SK-N-SH (cell line): ENCODE measurements around the gene CNFN. TPM values are rescaled to one million over a fixed set of nuclear protein-coding genes. Genes with fewer than 3 reads are reported as not detected.

ENCODE experiments used
- CTCF ChIA-PET: fragments of 300-600, 350-600 bp; formaldehyde crosslinking; extraction: SDS; loops from one replicate; lab custom pipeline; 2021; lab: Yijun Ruan, JAX
- POLR2A ChIA-PET: fragments of 350-600 bp; sonication (Branson Sonifier 250); formaldehyde crosslinking; extraction: SDS; loops from one replicate; lab custom pipeline; 2020; ENCODE audit warnings: antibody characterized with exemption, inconsistent platforms; lab: Yijun Ruan, JAX
- DNase-seq: peaks from one replicate; pipeline ENCODE4 v3.0.0; 2012
- H2AFZ ChIP-seq: fragments of 200-600 bp; sonication (generic); 2 replicates; pipeline ENCODE4 v1.8.1; 2016; ENCODE audit warnings: antibody characterized with exemption, mild to moderate bottlenecking, low read depth
- H3F3A ChIP-seq: fragments of 200-600 bp; sonication (generic); replicated peaks from 2 replicates; pipeline ENCODE3; 2016; ENCODE audit warnings: antibody characterized with exemption, mild to moderate bottlenecking; ENCODE audit not compliant: insufficient read depth
- H3K27ac ChIP-seq, 2 experiments: fragments of 200-500 bp in 1 of 2; fragments of 200-600 bp in 1 of 2; sonication (Bioruptor generic) in 1 of 2; sonication (generic), shearing (Covaris generic) in 1 of 2; 2 replicates each; pipeline versions ENCODE4 v1.5.1 to v1.6.1; 2014 to 2016; ENCODE audit warnings: low read depth in 2 of 2, inconsistent platforms in 1 of 2, low read length in 1 of 2, mild to moderate bottlenecking in 1 of 2, mixed read lengths in 1 of 2
- H3K27me3 ChIP-seq: fragments of 200-600 bp; sonication (generic), shearing (Covaris generic); 2 replicates; pipeline ENCODE4 v1.6.1; 2016; ENCODE audit warnings: mixed run types; ENCODE audit not compliant: insufficient read depth
- H3K36me3 ChIP-seq, 2 experiments: fragments of 200-500 bp in 1 of 2; fragments of 200-600 bp in 1 of 2; sonication (Bioruptor generic) in 1 of 2; sonication (generic) in 1 of 2; replicated peaks in 1 of 2; 2 replicates each; pipeline versions ENCODE3 to v1.5.1; 2014 to 2016; ENCODE audit warnings: low read length in 1 of 2, mild to moderate bottlenecking in 1 of 2; ENCODE audit not compliant: insufficient read depth in 2 of 2, control insufficient read depth in 1 of 2
- H3K4me1 ChIP-seq, 2 experiments: fragments of 200-500 bp in 1 of 2; fragments of 200-600 bp in 1 of 2; sonication (Bioruptor generic) in 1 of 2; sonication (generic), shearing (Covaris generic) in 1 of 2; 2 replicates each; pipeline versions ENCODE4 v1.5.1 to v1.6.1; 2014 to 2016; ENCODE audit warnings: low read depth in 1 of 2, low read length in 1 of 2, mixed run types in 1 of 2; ENCODE audit not compliant: insufficient read depth in 2 of 2, control insufficient read depth in 1 of 2
- H3K4me2 ChIP-seq: fragments of 200-600 bp; sonication (generic), shearing (Covaris generic); 2 replicates; pipeline ENCODE4 v1.6.1; 2017; ENCODE audit warnings: mixed run types
- H3K4me3 ChIP-seq, 2 experiments: fragments of 200-500 bp in 1 of 2; fragments of 200-600 bp in 1 of 2; sonication (Bioruptor generic) in 1 of 2; sonication (generic), shearing (Covaris generic) in 1 of 2; 2 replicates each; pipeline versions ENCODE4 v1.5.1 to v1.8.1; 2014 to 2016; ENCODE audit warnings: low read depth in 2 of 2, inconsistent platforms in 1 of 2, low read length in 1 of 2, mild to moderate bottlenecking in 1 of 2, mixed read lengths in 1 of 2, moderate library complexity in 1 of 2
- H3K79me2 ChIP-seq: fragments of 200-600 bp; sonication (generic); 2 replicates; pipeline ENCODE4 v1.8.1; 2017; ENCODE audit warnings: mild to moderate bottlenecking; ENCODE audit not compliant: insufficient read depth
- H3K9ac ChIP-seq: fragments of 200-600 bp; sonication (generic); 2 replicates; pipeline ENCODE4 v1.6.1; 2017; ENCODE audit warnings: mixed run types
- H3K9me2 ChIP-seq: fragments of 200-600 bp; sonication (generic); 2 replicates; pipeline ENCODE4 v1.6.1; 2017; ENCODE audit warnings: mixed run types
- H3K9me3 ChIP-seq: fragments of 200-600 bp; sonication (generic); 2 replicates; pipeline ENCODE4 v1.6.1; 2017; ENCODE audit warnings: mixed run types, mild to moderate bottlenecking, moderate library complexity
- H4K20me1 ChIP-seq: fragments of 200-600 bp; sonication (generic); 2 replicates; pipeline ENCODE4 v1.6.1; 2017; ENCODE audit warnings: mild to moderate bottlenecking, mixed run types; ENCODE audit not compliant: insufficient read depth
- FOSL2 ChIP-seq: IDR thresholded peaks from 2 replicates; pipeline ENCODE4 v1.4.0; 2012; ENCODE audit warnings: low read depth, mild to moderate bottlenecking, moderate library complexity, borderline replicate concordance
- GABPA ChIP-seq: IDR thresholded peaks from 2 replicates; pipeline ENCODE4 v1.4.0; 2012; ENCODE audit warnings: low read depth, mild to moderate bottlenecking
- GATA2 ChIP-seq: sonication (generic); formaldehyde crosslinking; IDR thresholded peaks from 2 replicates; pipeline ENCODE4 v1.5.0; 2020; ENCODE audit warnings: mild to moderate bottlenecking, missing genetic modification reagents
- MEF2A ChIP-seq: IDR thresholded peaks from 2 replicates; pipeline ENCODE4 v1.4.0; 2012; ENCODE audit warnings: low read depth, borderline replicate concordance
- MXI1 ChIP-seq: IDR thresholded peaks from 2 replicates; pipeline ENCODE4 v1.6.1; 2012; ENCODE audit warnings: mild to moderate bottlenecking, low read depth, low read length, improper control_type of control experiment
- NFIC ChIP-seq: IDR thresholded peaks from 2 replicates; pipeline ENCODE4 v1.4.0; 2012; ENCODE audit warnings: borderline replicate concordance
- NRF1 ChIP-seq: IDR thresholded peaks from 2 replicates; pipeline ENCODE4 v1.6.1; 2012; ENCODE audit warnings: low read depth, mild to moderate bottlenecking, low read length
- SIN3A ChIP-seq: IDR thresholded peaks from 2 replicates; pipeline ENCODE4 v1.6.1; 2012; ENCODE audit warnings: low read depth, mild to moderate bottlenecking, low read length, moderate library complexity, borderline replicate concordance
- SMC3 ChIP-seq: IDR thresholded peaks from 2 replicates; pipeline ENCODE4 v1.6.1; 2012; ENCODE audit warnings: low read depth, low read length, improper control_type of control experiment
- TAF1 ChIP-seq: IDR thresholded peaks from 2 replicates; pipeline ENCODE4 v1.6.1; 2012; ENCODE audit warnings: low read depth, mild to moderate bottlenecking, low read length, moderate library complexity, borderline replicate concordance
- TCF12 ChIP-seq: IDR thresholded peaks from 2 replicates; pipeline ENCODE4 v1.4.0; 2012
- WGBS: methylation state at CpG from one replicate; pipeline ENCODE4 v1.1.6; 2017; ENCODE audit warnings: low lambda C conversion rate; 5-methylcytosine and 5-hydroxymethylcytosine counted together
- polyA plus RNA-seq, 3 experiments: library from polyadenylated mRNA; depleted of rRNA; stranded (reverse); fragments of >200 nt; gene quantifications; 2 replicates each; pipeline ENCODE4 v1.2.3, GENCODE V29; 2012
- TF ChIP-seq, protein P1 (sequence below): IDR thresholded peaks from 2 replicates; pipeline ENCODE4 v1.4.0; 2012; ENCODE audit warnings: low read depth, borderline replicate concordance
- TF ChIP-seq, protein P2 (sequence below): IDR thresholded peaks from 2 replicates; pipeline ENCODE4 v1.4.0; 2012; ENCODE audit warnings: low read depth, borderline replicate concordance

Gene CNFN
- polyA plus RNA-seq, 1 of the 3 experiments (the other 2 are of a cell fraction): 4.5 TPM

DNA sequence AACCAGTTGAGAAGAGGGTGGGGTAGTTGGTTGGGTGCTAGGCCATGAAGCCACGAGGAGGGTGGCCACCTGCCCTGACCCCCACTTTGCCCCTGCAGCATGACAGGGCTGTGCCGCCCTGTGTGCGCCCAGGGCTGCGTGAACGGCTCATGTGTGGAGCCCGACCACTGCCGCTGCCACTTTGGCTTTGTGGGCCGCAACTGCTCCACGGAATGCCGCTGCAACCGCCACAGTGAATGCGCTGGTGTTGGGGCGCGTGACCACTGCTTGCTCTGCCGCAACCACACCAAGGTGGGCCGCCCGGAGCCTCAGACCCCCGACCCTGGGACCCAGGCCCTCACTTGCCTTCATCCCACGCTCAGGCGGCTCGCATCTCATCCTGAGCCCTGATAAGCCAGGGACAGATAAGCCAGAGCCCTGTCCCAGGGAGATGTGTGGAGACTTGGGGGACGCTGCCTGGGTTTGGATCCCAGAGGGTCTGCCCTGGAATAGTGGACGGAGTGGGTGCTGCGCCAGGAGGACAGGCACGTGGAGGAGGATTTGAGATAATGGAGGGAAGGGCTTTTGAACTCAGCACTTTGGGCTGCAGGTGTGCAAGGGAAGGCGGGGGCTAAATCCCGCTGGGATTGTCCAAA lies 20.5 kb downstream of the CNFN start (continued):
- no peak for TF ChIP-seq MXI1
- TF ChIP-seq GATA2 (CRISPR knock-in tag): no peak
- no peak for TF ChIP-seq SIN3A
- no peak for TF ChIP-seq TCF12
- TF ChIP-seq NRF1: no peak
- TF ChIP-seq, protein P1, sequence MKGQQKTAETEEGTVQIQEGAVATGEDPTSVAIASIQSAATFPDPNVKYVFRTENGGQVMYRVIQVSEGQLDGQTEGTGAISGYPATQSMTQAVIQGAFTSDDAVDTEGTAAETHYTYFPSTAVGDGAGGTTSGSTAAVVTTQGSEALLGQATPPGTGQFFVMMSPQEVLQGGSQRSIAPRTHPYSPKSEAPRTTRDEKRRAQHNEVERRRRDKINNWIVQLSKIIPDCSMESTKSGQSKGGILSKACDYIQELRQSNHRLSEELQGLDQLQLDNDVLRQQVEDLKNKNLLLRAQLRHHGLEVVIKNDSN: no peak
- no peak for TF ChIP-seq SMC3
- no peak for TF ChIP-seq MEF2A

DNA sequence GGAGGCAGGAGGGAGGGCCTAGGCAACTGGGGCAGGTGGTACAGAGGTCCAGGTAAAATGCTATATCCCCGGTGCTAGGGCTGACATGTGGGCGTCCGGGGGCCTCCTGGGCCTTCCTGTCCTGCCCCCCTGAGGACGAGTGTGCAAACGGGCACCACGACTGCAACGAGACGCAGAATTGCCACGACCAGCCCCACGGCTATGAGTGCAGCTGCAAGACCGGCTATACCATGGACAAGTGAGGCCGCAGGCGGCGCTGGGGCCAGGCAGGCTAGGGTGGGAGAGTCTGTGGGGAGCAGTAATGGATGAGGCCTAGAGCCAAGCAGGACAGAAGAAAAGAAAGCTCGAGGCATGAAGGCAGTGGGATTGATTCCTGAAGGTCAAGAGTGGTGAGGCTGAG lies 21.3 kb downstream of the CNFN start:
- WGBS: 93% methylated on average over 10 of the region's 15 CpGs
- no peaks in the 10 kb centered on the region for H4K20me1 ChIP-seq
- H3K79me2 ChIP-seq: no peaks in the 10 kb centered on the region
- TF ChIP-seq, protein P2, sequence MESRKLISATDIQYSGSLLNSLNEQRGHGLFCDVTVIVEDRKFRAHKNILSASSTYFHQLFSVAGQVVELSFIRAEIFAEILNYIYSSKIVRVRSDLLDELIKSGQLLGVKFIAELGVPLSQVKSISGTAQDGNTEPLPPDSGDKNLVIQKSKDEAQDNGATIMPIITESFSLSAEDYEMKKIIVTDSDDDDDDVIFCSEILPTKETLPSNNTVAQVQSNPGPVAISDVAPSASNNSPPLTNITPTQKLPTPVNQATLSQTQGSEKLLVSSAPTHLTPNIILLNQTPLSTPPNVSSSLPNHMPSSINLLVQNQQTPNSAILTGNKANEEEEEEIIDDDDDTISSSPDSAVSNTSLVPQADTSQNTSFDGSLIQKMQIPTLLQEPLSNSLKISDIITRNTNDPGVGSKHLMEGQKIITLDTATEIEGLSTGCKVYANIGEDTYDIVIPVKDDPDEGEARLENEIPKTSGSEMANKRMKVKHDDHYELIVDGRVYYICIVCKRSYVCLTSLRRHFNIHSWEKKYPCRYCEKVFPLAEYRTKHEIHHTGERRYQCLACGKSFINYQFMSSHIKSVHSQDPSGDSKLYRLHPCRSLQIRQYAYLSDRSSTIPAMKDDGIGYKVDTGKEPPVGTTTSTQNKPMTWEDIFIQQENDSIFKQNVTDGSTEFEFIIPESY: no peak
- no peak for TF ChIP-seq FOSL2
- TF ChIP-seq, all 33 proteins: peak for 0
- Histone ChIP-seq H3K27me3 (no peaks in the 10 kb centered on the region), H3K9me2 (no peaks in the 10 kb centered on the region), H3K9ac (no peak overlapping the region), H3F3A (no peaks in the 10 kb centered on the region), H3K27ac (no peak overlapping the region), H3K9me3 (no peaks in the 10 kb centered on the region), H2AFZ (no peak overlapping the region), H3K4me1 (no peaks in the 10 kb centered on the region; a peak in 1 of 4 replicates), H3K4me2 (no peak overlapping the region), H3K4me3 (no peak overlapping the region), H3K36me3 (peaks cover 4 to 7% of the 10 kb centered on the region in 2 experiments)
- ChIA-PET CTCF (no interaction called here), POLR2A (no interaction called here)
- no peak for DNase-seq

DNA sequence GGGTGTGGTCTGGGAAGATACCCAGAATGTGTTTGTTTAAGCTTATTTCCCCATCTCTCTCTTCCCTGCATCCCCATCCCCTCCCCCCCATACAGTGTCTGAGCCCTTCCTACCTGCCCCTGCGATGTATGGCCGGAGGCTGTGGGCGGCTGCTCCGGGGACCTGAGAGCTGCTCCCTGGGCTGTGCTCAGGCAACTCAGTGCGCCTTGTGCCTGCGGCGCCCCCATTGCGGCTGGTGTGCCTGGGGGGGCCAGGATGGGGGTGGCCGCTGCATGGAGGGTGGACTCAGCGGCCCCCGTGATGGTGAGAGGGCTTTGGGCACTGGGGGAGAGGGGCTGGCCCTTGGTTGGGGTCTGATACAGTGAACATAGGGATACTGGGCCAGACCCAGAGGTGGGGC lies 21.7 kb downstream of the CNFN start:
- Histone ChIP-seq H3K4me2 (no peak overlapping the region), H3K9me3 (no peaks in the 10 kb centered on the region), H3K9me2 (no peaks in the 10 kb centered on the region), H3F3A (no peaks in the 10 kb centered on the region), H3K4me3 (no peak overlapping the region), H3K36me3 (peaks cover 8 to 10% of the 10 kb centered on the region in 2 experiments), H4K20me1 (no peaks in the 10 kb centered on the region), H3K27me3 (no peaks in the 10 kb centered on the region), H3K79me2 (no peaks in the 10 kb centered on the region), H3K27ac (no peak overlapping the region), H3K4me1 (no peaks in the 10 kb centered on the region; a peak in 1 of 4 replicates), H3K9ac (no peak overlapping the region), H2AFZ (no peak overlapping the region)
- no peak for DNase-seq
- TF ChIP-seq TAF1 (no peak), SIN3A (no peak), NRF1 (no peak), NFIC (no peak), GABPA (no peak)
- TF ChIP-seq, protein P1: no peak
- WGBS: 94% methylated on average over 11 of the region's 11 CpGs
- CTCF ChIA-PET: no interaction called here
- POLR2A ChIA-PET: no interaction called here
